Measurements from ENCODE around the gene NOP9.

The NOP9 gene

GRCh38 chr14:24285351-24285750 is 14.3 kb upstream of the NOP9 start:
- Histone ChIP-seq H3K9ac (ENCODE audit: low read depth, low read length, poor library complexity, severe bottlenecking) (no peak overlapping the region), H3K4me3 (ENCODE audit: low read length, poor library complexity, severe bottlenecking) (no peak overlapping the region), H3K79me2 (ENCODE audit: insufficient read depth, low read length) (no peaks in the 10 kb centered on the region), H3K9me2 (replicated peaks; ENCODE audit: low read depth, low read length) (no peaks in the 10 kb centered on the region), H3K27me3 (ENCODE audit: insufficient read depth, low read length, poor library complexity, severe bottlenecking) (no peaks in the 10 kb centered on the region), H3F3A (ENCODE audit: low read depth) (no peaks in the 10 kb centered on the region), H3K4me1 (ENCODE audit: insufficient read depth, low read length, poor library complexity, severe bottlenecking) (no peaks in the 10 kb centered on the region), H4K20me1 (ENCODE audit: insufficient read depth, low read length, poor library complexity, severe bottlenecking) (no peaks in the 10 kb centered on the region), H3K4me2 (ENCODE audit: low read depth, low read length, poor library complexity, severe bottlenecking) (no peak overlapping the region), H3K36me3 (ENCODE audit: insufficient read depth, low read length) (peaks cover 2% of the 10 kb centered on the region; the same call in 1 of the 2 replicates), H3K9me3 (ENCODE audit: insufficient read depth, low read depth, low read length) (no peaks in the 10 kb centered on the region), H2AFZ (ENCODE audit: low read length) (no peak overlapping the region)
- TF ChIP-seq CTCF (conservative IDR thresholded peaks at IDR 0.05; ENCODE audit: low read length) (no peak), EZH2phosphoT487 (IDR thresholded peaks at IDR 0.05; ENCODE audit: borderline replicate concordance) (no peak)

- H3K9me2 ChIP-seq (replicated peaks; ENCODE audit: low read depth, low read length): no peaks in the 10 kb centered on the region
- no peaks in the 10 kb centered on the region for H3K27me3 ChIP-seq (ENCODE audit: insufficient read depth, low read length, poor library complexity, severe bottlenecking)
- H3K36me3 ChIP-seq (ENCODE audit: insufficient read depth, low read length): peaks cover 4% of the 10 kb centered on the region; the same call in 1 of the 2 replicates
- H3K4me2 ChIP-seq (ENCODE audit: low read depth, low read length, poor library complexity, severe bottlenecking): no peak overlapping the region
- H2AFZ ChIP-seq (ENCODE audit: low read length): no peak overlapping the region
- no peaks in the 10 kb centered on the region for H3F3A ChIP-seq (ENCODE audit: low read depth)
- H3K4me3 ChIP-seq (ENCODE audit: low read length, poor library complexity, severe bottlenecking): no peak overlapping the region
- H3K9me3 ChIP-seq (ENCODE audit: insufficient read depth, low read depth, low read length): no peaks in the 10 kb centered on the region
- H3K79me2 ChIP-seq (ENCODE audit: insufficient read depth, low read length): no peaks in the 10 kb centered on the region
- no peak overlapping the region for H3K9ac ChIP-seq (ENCODE audit: low read depth, low read length, poor library complexity, severe bottlenecking)
- H3K4me1 ChIP-seq (ENCODE audit: insufficient read depth, low read length, poor library complexity, severe bottlenecking): no peaks in the 10 kb centered on the region
- TF ChIP-seq EZH2phosphoT487 (IDR thresholded peaks at IDR 0.05; ENCODE audit: borderline replicate concordance) (no peak), CTCF (conservative IDR thresholded peaks at IDR 0.05; ENCODE audit: low read length) (no peak)
- H4K20me1 ChIP-seq (ENCODE audit: insufficient read depth, low read length, poor library complexity, severe bottlenecking): no peaks in the 10 kb centered on the region
Measured at GRCh38 chr14:24286996-24287395, 12.7 kb upstream of the NOP9 start.

- Histone ChIP-seq H4K20me1 (ENCODE audit: insufficient read depth, low read length, poor library complexity, severe bottlenecking) (no peaks in the 10 kb centered on the region), H3K36me3 (ENCODE audit: insufficient read depth, low read length) (peaks cover 4% of the 10 kb centered on the region; the same call in 1 of the 2 replicates), H3K9me2 (replicated peaks; ENCODE audit: low read depth, low read length) (no peaks in the 10 kb centered on the region), H3K4me3 (ENCODE audit: low read length, poor library complexity, severe bottlenecking) (no peak overlapping the region), H3K9ac (ENCODE audit: low read depth, low read length, poor library complexity, severe bottlenecking) (no peak overlapping the region), H3K9me3 (ENCODE audit: insufficient read depth, low read depth, low read length) (no peaks in the 10 kb centered on the region), H3K79me2 (ENCODE audit: insufficient read depth, low read length) (no peaks in the 10 kb centered on the region), H3F3A (ENCODE audit: low read depth) (no peaks in the 10 kb centered on the region), H3K4me2 (ENCODE audit: low read depth, low read length, poor library complexity, severe bottlenecking) (no peak overlapping the region), H3K4me1 (ENCODE audit: insufficient read depth, low read length, poor library complexity, severe bottlenecking) (no peaks in the 10 kb centered on the region), H3K27me3 (ENCODE audit: insufficient read depth, low read length, poor library complexity, severe bottlenecking) (no peaks in the 10 kb centered on the region), H2AFZ (ENCODE audit: low read length) (no peak overlapping the region)
- TF ChIP-seq EZH2phosphoT487 (IDR thresholded peaks at IDR 0.05; ENCODE audit: borderline replicate concordance): no peak
- no peak for TF ChIP-seq CTCF (conservative IDR thresholded peaks at IDR 0.05; ENCODE audit: low read length)
Measured at GRCh38 chr14:24289649-24290280, 9.9 kb upstream of the NOP9 start.
